Stimulated activated CD8-positive, alpha-beta memory T cell treated with anti-CD3 and anti-CD28 coated beads, Interleukin-12 subunit alpha, Interleukin-12 subunit beta, amount 100 ng/mL, for 24 hours (primary cell): ENCODE results near the gene ABHD1.

Source experiments
- DNase-seq: peaks from one replicate; pipeline ENCODE4 v3.0.0-alpha.2; 2020; ENCODE audit errors: extremely low read depth

ABHD1 gene

GRCh38 chr2:27135478-27135955 lies 11.9 kb downstream of the ABHD1 start:
- DNase-seq: no peak

DNA sequence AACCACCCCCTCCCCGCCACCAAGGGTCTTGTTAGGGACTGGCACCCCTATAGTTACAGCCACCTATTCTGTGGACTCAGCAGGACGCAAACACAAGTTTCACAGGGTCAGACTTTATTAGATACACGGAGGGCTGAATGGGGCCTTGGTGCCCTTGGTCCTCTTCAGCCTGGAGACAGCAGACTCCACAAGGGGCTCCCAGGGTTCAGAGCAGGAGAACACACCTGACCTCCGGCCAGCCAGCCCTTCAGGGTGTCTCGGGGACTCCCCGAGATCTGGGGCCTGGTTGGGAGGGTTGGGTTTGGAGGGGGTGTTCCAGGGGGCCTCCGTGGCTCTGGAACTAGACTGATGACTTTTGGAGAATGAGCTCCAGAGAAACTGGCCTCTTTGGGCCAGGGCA lies 13.1 kb downstream of the ABHD1 start:
- DNase-seq: no peak

DNA sequence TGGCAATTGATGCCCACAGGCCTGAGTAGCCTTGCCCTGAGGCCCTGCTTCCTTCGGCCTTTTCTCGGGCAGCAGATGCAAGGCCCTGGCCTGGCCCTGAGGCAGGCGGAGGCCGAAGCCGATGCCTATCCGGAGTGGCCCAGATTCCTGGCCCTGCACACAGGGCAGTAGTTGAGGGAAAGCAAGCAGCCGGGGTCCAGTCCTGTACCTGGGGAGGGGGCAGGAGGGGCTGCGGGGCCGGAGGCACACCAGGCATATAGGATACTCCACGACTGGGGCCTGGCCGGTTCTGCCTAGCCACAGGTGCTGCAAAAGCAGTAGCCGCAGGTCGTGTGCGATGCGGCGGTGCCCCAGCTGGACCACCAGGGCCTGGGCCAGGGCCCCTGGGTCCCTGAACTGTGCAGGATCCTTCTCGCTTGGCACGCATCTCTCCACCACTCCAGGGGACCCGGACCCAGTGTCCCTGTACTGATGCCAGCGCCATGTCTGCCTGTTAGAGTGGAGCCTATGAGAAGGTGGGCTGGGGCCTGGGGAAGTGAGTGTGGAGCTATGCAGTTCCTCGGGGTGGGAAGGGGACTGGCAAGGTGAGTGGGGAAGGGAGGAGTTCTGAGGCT lies 13.8 kb downstream of the ABHD1 start:
- DNase-seq: no peak

- no peak for DNase-seq
Observed at GRCh38 chr2:27138111-27138510, 14.5 kb downstream of the ABHD1 start.

- no peak for DNase-seq
Observed at GRCh38 chr2:27139310-27139709, 15.7 kb downstream of the ABHD1 start, which contains the start of gene PRR30. PRR30 (minus strand) TSS chr2:27139410; CDS start chr2:27138329, 1,081 bp downstream.

GRCh38 chr2:27143285-27143684 lies 19.7 kb downstream of the ABHD1 start:
- DNase-seq: no peak

- no peak for DNase-seq
Observed at GRCh38 chr2:27145682-27146081, 22.1 kb downstream of the ABHD1 start.

DNA sequence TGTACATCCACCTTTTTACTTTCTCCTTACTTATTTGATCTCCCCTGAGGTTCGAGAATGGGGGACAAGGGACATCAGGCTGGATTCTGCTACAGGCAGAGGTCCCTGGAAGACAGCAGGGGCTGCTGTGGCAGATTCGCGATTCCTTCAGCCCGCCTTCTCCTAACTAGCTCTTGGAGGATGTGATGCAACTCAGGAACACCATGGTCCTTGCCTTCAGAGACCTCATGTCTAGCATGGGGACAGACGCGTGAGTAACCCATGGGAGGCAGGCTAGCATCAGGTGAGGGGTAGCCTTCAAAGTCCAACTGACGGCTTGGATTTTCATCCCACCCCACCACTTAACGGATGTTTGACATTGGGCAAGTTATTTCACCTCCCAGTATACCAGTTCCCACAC lies 24.3 kb downstream of the ABHD1 start:
- no peak for DNase-seq

GRCh38 chr2:27148801-27149439 lies 25.3 kb downstream of the ABHD1 start, which contains the start of gene TCF23:
TCF23 (plus strand) TSS chr2:27149004; CDS start chr2:27149134, 130 bp downstream.
- DNase-seq: no peak

DNA sequence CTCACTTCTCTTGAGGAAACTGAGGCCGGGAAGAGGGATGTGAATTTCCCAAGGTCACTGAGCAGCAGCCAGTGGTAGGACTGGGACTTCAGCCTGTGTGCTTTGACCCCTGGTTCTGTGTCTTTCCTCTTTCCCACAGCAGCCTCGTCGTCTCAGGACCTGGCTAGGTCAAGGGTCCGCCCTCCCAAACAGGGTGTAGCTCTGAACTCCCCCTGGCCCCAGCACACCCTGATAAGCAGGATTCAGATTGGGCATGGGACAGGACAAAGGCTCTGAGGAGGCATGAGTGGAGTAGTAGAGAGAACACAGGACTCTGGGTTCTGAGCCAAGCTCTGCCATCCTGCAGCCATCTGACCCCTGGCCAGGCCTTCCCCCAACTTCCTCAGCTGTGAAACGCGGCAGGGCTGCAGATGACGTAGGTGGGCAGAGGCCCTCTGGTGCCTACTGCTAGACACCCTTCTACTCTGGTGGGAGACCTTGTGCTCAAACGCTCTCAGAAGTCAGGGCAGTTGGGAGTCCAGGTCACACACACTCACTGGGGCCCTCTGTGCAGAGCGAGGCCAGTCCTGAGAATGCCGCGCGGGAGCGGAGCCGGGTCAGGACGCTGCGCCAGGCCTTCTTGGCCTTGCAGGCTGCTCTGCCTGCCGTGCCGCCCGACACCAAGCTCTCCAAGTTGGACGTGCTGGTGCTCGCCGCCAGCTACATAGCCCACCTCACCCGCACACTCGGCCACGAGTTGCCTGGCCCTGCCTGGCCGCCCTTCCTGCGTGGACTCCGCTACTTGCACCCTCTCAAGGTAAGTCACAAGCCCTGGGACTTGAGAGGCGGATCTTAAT lies 26.2 kb downstream of the ABHD1 start:
- DNase-seq: no peak

- no peak for DNase-seq
Observed at GRCh38 chr2:27150639-27151230, 27.1 kb downstream of the ABHD1 start.

GRCh38 chr2:27152102-27152795 lies 28.6 kb downstream of the ABHD1 start:
- no peak for DNase-seq

DNA sequence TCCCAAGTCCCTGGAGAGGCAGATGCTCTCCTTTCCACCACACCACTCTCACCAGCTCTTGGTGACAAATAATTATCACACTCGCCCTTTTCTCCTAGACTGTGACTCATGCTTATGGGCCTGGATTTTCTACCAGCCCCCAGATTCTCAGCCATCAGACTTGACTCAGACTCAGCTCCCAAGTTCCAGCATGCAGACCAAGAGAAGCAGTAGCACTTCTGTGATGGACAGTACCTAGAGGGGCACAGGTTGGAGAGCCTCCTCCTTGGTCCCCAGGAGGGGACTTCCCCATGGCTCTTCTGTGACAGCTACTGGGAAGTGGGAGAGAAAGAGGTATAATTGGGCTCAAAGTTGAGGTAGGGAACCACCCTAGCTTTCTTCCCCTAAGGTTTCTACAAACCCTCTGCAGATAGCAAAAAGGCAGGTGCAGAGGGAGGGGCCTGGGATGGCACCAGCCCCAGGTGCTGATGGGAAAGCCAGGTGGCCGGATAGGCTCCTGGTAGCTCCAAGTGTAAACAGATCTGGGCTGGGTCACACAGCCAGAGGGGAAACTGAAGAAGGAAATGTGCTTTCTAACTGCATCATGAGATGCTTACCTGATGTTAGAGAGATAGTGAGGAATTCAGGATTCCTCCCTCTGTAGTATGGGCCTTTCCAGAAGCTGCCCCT lies 29.3 kb downstream of the ABHD1 start:
- no peak for DNase-seq

DNA sequence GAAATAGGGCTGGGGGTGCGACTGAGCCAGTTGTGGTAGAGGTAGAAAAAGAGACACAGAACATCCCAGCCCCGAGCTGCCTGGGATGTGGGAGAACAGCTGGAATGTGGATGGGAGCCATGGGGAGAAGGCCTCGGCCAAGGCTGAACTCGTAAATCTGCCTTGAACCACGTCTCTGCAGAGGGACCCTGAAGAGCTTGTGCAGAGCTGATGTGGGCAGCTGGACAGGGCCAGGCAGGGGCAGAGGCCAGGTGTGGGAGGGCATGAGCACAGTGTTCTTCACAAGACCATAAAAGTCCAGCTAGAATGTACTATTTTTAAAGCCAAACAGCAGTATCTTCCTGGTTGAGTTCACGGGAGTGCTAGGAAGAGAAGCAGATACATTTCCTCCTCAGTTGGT lies 30.9 kb downstream of the ABHD1 start:
- no peak for DNase-seq

GRCh38 chr2:27155069-27155520 lies 31.5 kb downstream of the ABHD1 start:
- no peak for DNase-seq

GRCh38 chr2:27158468-27158867 lies 34.9 kb downstream of the ABHD1 start:
- DNase-seq: no peak

DNA sequence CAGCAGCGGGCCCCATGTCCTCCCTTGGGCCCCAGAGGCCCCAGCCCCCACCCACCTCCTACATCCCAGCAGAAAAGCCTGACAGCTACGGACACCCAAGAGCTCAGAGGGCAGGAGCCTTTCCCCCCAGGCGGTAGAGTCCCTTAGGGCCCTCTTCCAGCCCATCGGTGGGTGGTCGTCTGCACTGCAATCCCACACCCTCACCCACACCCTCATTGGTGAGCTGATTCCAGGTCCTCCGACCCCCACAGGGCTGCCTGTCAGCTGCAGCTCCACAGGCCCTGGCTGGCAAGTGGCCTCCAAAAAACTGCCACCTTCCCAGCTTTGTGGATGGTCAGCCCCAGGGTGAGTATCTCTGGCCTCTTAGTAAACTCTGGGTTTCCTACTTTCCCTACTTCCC lies 35.7 kb downstream of the ABHD1 start:
- no peak for DNase-seq

- no peak for DNase-seq
Observed at GRCh38 chr2:27160191-27160590, 36.6 kb downstream of the ABHD1 start.

- no peak for DNase-seq
Observed at GRCh38 chr2:27162151-27163121, 38.8 kb downstream of the ABHD1 start.
